Astrocyte (in vitro differentiated cells and primary cell): ENCODE data around the gene C13orf42.

Experiments
- CTCF ChIP-seq: IDR thresholded peaks from 2 replicates; pipeline ENCODE4 v1.5.1; 2011; ENCODE audit warnings: low read depth, mild to moderate bottlenecking, inconsistent platforms, low read length, moderate library complexity; ENCODE audit not compliant: insufficient read depth
- EZH2 ChIP-seq: IDR thresholded peaks from 2 replicates; pipeline ENCODE4 v1.6.1; 2012; ENCODE audit warnings: mild to moderate bottlenecking, low read length, inconsistent platforms; ENCODE audit not compliant: insufficient read depth

- TF ChIP-seq CTCF, result no peak
- TF ChIP-seq EZH2, result no peak
Measured at GRCh38 chr13:51071493-51071892, 39.6 kb downstream of the C13orf42 start.
